ENCODE measurements around the gene STAM.

STAM gene

GRCh38 chr10:17744341-17744861 is 100.5 kb downstream of the STAM start:
- no peak overlapping the region for H3K4me3 ChIP-seq (ENCODE audit: low read depth, low read length)
- no peak for TF ChIP-seq CTCF (IDR thresholded peaks at IDR 0.05; ENCODE audit: borderline replicate concordance, insufficient read depth, low read depth, low read length)

- no peak overlapping the region for H3K4me3 ChIP-seq (ENCODE audit: low read depth, low read length)
- TF ChIP-seq CTCF (IDR thresholded peaks at IDR 0.05; ENCODE audit: borderline replicate concordance, insufficient read depth, low read depth, low read length): no peak
Measured at GRCh38 chr10:17747883-17748550, 104.1 kb downstream of the STAM start.

- TF ChIP-seq CTCF (IDR thresholded peaks at IDR 0.05; ENCODE audit: borderline replicate concordance, insufficient read depth, low read depth, low read length): no peak
- H3K4me3 ChIP-seq (ENCODE audit: low read depth, low read length): no peak overlapping the region
Measured at GRCh38 chr10:17749890-17750289, 105.9 kb downstream of the STAM start.

GRCh38 chr10:17751781-17752445 is 108.0 kb downstream of the STAM start, which contains the start of gene TMEM236:
Gene TMEM236, plus strand, starts transcription at chr10:17752201. Its CDS starts 95 bp downstream, at chr10:17752296.
- H3K4me3 ChIP-seq (ENCODE audit: low read depth, low read length): no peak within 1 kb of the TSS
- TF ChIP-seq CTCF (IDR thresholded peaks at IDR 0.05; ENCODE audit: borderline replicate concordance, insufficient read depth, low read depth, low read length): no peak

GRCh38 chr10:17756557-17757217 is 112.7 kb downstream of the STAM start:
- H3K4me3 ChIP-seq (ENCODE audit: low read depth, low read length): no peak overlapping the region
- TF ChIP-seq CTCF (IDR thresholded peaks at IDR 0.05; ENCODE audit: borderline replicate concordance, insufficient read depth, low read depth, low read length): no peak

- H3K4me3 ChIP-seq (ENCODE audit: low read depth, low read length): no peak overlapping the region
- no peak for TF ChIP-seq CTCF (IDR thresholded peaks at IDR 0.05; ENCODE audit: borderline replicate concordance, insufficient read depth, low read depth, low read length)
Measured at GRCh38 chr10:17758200-17758599, 114.2 kb downstream of the STAM start.
